OCI-LY7 (cell line): ENCODE results near the gene GAPDHS. TPM values are rescaled to one million over a fixed set of nuclear protein-coding genes. Genes with fewer than 3 reads are reported as not detected.

Source experiments
- BruUV-seq: library from RNA; stranded (reverse); fragments of 400-500 nt; replicated peaks from 2 replicates; lab custom pipeline; 2021; lab: Mats Ljungman, UMichigan
- CTCF ChIA-PET: fragments of 300-600 bp; sonication (Branson Sonifier 250); formaldehyde crosslinking; loops from one replicate; lab custom pipeline; 2022; ENCODE audit warnings: antibody characterized with exemption; ENCODE audit not compliant: unreplicated experiment; lab: Charles Lee
- POLR2A ChIA-PET: fragments of 300-600 bp; sonication (Branson Sonifier 250); formaldehyde crosslinking; loops from one replicate; lab custom pipeline; 2022; ENCODE audit warnings: antibody characterized with exemption; lab: Charles Lee
- DNase-seq: peaks from one replicate; pipeline ENCODE4 v3.0.0-alpha.2; 2015; ENCODE audit warnings: low spot score
- H2AFZ ChIP-seq: fragments of 200-600 bp; sonication (generic), shearing (Covaris generic); 2 replicates; pipeline ENCODE4 v1.6.1; 2014; ENCODE audit warnings: mild to moderate bottlenecking, antibody characterized with exemption, low read length, moderate library complexity
- H3K27ac ChIP-seq: fragments of 200-600 bp; sonication (generic); 2 replicates; pipeline ENCODE4 v1.5.1; 2014; ENCODE audit warnings: mixed run types, low read depth, mild to moderate bottlenecking, moderate library complexity, low read length, inconsistent platforms; ENCODE audit not compliant: poor library complexity, severe bottlenecking
- H3K36me3 ChIP-seq: fragments of 200-600 bp; sonication (generic); 2 replicates; pipeline ENCODE4 v1.6.1; 2014; ENCODE audit warnings: mild to moderate bottlenecking, antibody characterized with exemption, low read length, moderate library complexity, mixed read lengths; ENCODE audit not compliant: insufficient read depth
- H3K4me1 ChIP-seq: fragments of 200-600 bp; sonication (generic); 2 replicates; pipeline ENCODE4 v1.5.1; 2014; ENCODE audit warnings: mild to moderate bottlenecking, low read length; ENCODE audit not compliant: insufficient read depth, poor library complexity, severe bottlenecking
- H3K4me2 ChIP-seq: fragments of 200-600 bp; sonication (generic); 2 replicates; pipeline ENCODE4 v1.6.1; 2014; ENCODE audit warnings: mild to moderate bottlenecking, low read length
- H3K4me3 ChIP-seq: fragments of 200-600 bp; sonication (generic); 2 replicates; pipeline ENCODE4 v1.5.1; 2014; ENCODE audit warnings: mild to moderate bottlenecking, low read depth, low read length; ENCODE audit not compliant: poor library complexity, severe bottlenecking
- H3K79me2 ChIP-seq: fragments of 200-600 bp; sonication (generic); 2 replicates; pipeline ENCODE4 v1.6.1; 2016; ENCODE audit warnings: low read depth, mild to moderate bottlenecking, low read length, moderate library complexity, mixed read lengths; ENCODE audit not compliant: insufficient read depth
- H3K9me2 ChIP-seq: fragments of 200-600 bp; sonication (generic); 2 replicates; pipeline ENCODE4 v1.6.1; 2016; ENCODE audit warnings: mild to moderate bottlenecking, low read length, mixed read lengths; ENCODE audit not compliant: insufficient read depth
- H3K9me3 ChIP-seq: fragments of 200-600 bp; sonication (generic); 2 replicates; pipeline ENCODE4 v1.6.1; 2014; ENCODE audit warnings: mild to moderate bottlenecking, mixed run types, low read length, mixed read lengths
- H4K20me1 ChIP-seq: fragments of 200-600 bp; sonication (generic); 2 replicates; pipeline ENCODE4 v1.6.1; 2014; ENCODE audit warnings: mild to moderate bottlenecking, antibody characterized with exemption, low read length, moderate library complexity, mixed read lengths; ENCODE audit not compliant: insufficient read depth
- CTCF ChIP-seq: fragments of 200-600 bp; sonication (generic); conservative IDR thresholded peaks from 2 replicates; pipeline ENCODE4 v1.5.1; 2014; ENCODE audit warnings: mild to moderate bottlenecking, antibody characterized with exemption, low read length, moderate library complexity, mixed read lengths
- EZH2phosphoT487 ChIP-seq: fragments of 200-600 bp; sonication (generic); IDR thresholded peaks from 2 replicates; pipeline ENCODE4 v1.6.1; 2018; ENCODE audit warnings: low read depth, borderline replicate concordance, mild to moderate bottlenecking, mixed run types, antibody characterized with exemption, low read length, moderate library complexity, mixed read lengths
- intact Hi-C: fragments of 100-400 bp; cut with micrococcal nuclease; formaldehyde crosslinking; loops from one replicate; pipeline ENCODE4 v1.10.0; 2022; ENCODE audit not compliant: unreplicated experiment
- total RNA-seq, 2 experiments: library from RNA; depleted of rRNA in 1 of 2; stranded (reverse); fragments of >200 nt in 1 of 2; shearing (Covaris generic) in 1 of 2; gene quantifications; 2 replicates each; pipeline ENCODE4 v1.2.3, GENCODE V29; 2014 to 2022

The GAPDHS gene
- total RNA-seq, 2 experiments from 2014 or later = not detected

GRCh38 chr19:35528218-35529038, 4.8 kb upstream of the GAPDHS start, which contains the start of gene SBSN:
Gene SBSN, minus strand, starts transcription at chr19:35528311. Its CDS starts 30 bp downstream, at chr19:35528281.
- ChIA-PET CTCF (no interaction called here), POLR2A (no interaction called here)
- BruUV-seq = no TSS peak

GRCh38 chr19:35529241-35530218, 3.7 kb upstream of the GAPDHS start:
- no peak for DNase-seq
- no peak overlapping the region for H2AFZ ChIP-seq
- no peaks in the 10 kb centered on the region for H3K4me1 ChIP-seq
- no peaks in the 10 kb centered on the region; the same call in 1 of the 2 replicates for H4K20me1 ChIP-seq
- POLR2A ChIA-PET = no interaction called here
- CTCF ChIA-PET = no interaction called here
- no peaks in the 10 kb centered on the region for H3K9me3 ChIP-seq
- no peak for TF ChIP-seq CTCF
- TF ChIP-seq EZH2phosphoT487 = no peak
- no peaks in the 10 kb centered on the region for H3K9me2 ChIP-seq
- H3K4me2 ChIP-seq = no peak overlapping the region
- H3K4me3 ChIP-seq = no peak overlapping the region
- BruUV-seq = no TSS peak
- no peaks in the 10 kb centered on the region for H3K36me3 ChIP-seq
- intact Hi-C loops = no loop called here
- no peak overlapping the region for H3K27ac ChIP-seq
- H3K79me2 ChIP-seq = no peaks in the 10 kb centered on the region

More at GRCh38 chr19:35528218-35529038, 4.8 kb upstream of the GAPDHS start, which contains the start of gene SBSN:
- Histone ChIP-seq H2AFZ (no peak within 1 kb of the TSS), H3K4me1 (no peaks in the 10 kb centered on the region), H4K20me1 (no peaks in the 10 kb centered on the region; the same call in 1 of the 2 replicates), H3K36me3 (no peaks in the 10 kb centered on the region), H3K4me2 (no peak within 1 kb of the TSS), H3K4me3 (no peak within 1 kb of the TSS), H3K27ac (no peak within 1 kb of the TSS), H3K9me2 (no peaks in the 10 kb centered on the region), H3K79me2 (no peaks in the 10 kb centered on the region), H3K9me3 (no peaks in the 10 kb centered on the region)
- TF ChIP-seq CTCF (no peak), EZH2phosphoT487 (no peak)
- intact Hi-C loops = no loop called here
- no peak for DNase-seq
